Glutamatergic neuron (in vitro differentiated cells): ENCODE measurements around the gene COBLL1. TPM values are rescaled to one million over a fixed set of nuclear protein-coding genes. Genes with fewer than 3 reads are reported as not detected.

Experiments
- DNase-seq: peaks from one replicate; pipeline ENCODE4 v3.0.0; 2022
- H3K27ac Mint-ChIP-seq: one replicate; pipeline ENCODE4 v1.8.0; 2020; ENCODE audit warnings: mild to moderate bottlenecking, mixed read lengths, inconsistent platforms; ENCODE audit not compliant: unreplicated experiment
- H3K27me3 Mint-ChIP-seq: one replicate; pipeline ENCODE4 v1.8.0; 2020; ENCODE audit warnings: mild to moderate bottlenecking, moderate library complexity, mixed read lengths, inconsistent platforms; ENCODE audit not compliant: unreplicated experiment
- H3K36me3 Mint-ChIP-seq: one replicate; pipeline ENCODE4 v1.8.0; 2020; ENCODE audit warnings: mild to moderate bottlenecking, mixed read lengths, inconsistent platforms; ENCODE audit not compliant: unreplicated experiment
- H3K4me1 Mint-ChIP-seq: one replicate; pipeline ENCODE4 v1.8.0; 2020; ENCODE audit warnings: mild to moderate bottlenecking, low read depth, mixed read lengths, inconsistent platforms; ENCODE audit not compliant: unreplicated experiment
- H3K4me3 Mint-ChIP-seq: one replicate; pipeline ENCODE4 v1.8.0; 2020; ENCODE audit warnings: mild to moderate bottlenecking, mixed read lengths, inconsistent platforms; ENCODE audit not compliant: unreplicated experiment
- H3K9me3 Mint-ChIP-seq: one replicate; pipeline ENCODE4 v1.8.0; 2020; ENCODE audit warnings: mild to moderate bottlenecking, moderate library complexity, mixed read lengths, inconsistent platforms; ENCODE audit not compliant: unreplicated experiment
- total RNA-seq: library from RNA; stranded (reverse); fragmentation: NEBNext Ultra II Directional; extraction: Animal tissue kit (Norgen Biotek cat#: 25700); gene quantifications from one replicate; pipeline ENCODE4 v1.2.1, GENCODE V29; 2021; ENCODE audit not compliant: unreplicated experiment
- TF ChIP-seq, protein P1 (sequence below): fragments of 200-600 bp; sonication (generic); IDR thresholded peaks from one replicate; pipeline ENCODE4 v1.5.0; 2021; ENCODE audit not compliant: partially characterized antibody, unreplicated experiment

The COBLL1 gene
- total RNA-seq, 1 donor from 2014 or later = 0.91 TPM

DNA sequence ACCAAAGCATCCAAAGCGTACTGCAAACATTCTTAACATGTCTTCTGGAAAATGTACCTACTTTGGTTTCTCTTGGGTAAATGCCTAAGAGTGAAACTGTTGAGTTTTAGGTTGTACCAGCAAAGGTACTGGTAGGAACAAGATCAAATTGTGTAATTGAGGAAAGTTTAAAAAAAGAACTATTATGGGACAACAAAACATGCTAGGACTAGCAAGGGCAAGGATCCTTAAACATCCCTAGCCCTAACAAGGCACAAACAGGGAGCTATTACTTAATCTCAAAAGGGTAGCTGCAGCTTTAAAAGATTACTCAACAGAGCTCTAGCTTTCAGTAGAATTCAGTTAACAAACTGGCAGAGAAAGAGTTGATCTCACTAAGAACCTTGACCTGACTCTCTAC, 164.4 kb downstream of the COBLL1 start:
- Mint-ChIP-seq H3K27me3 (no peaks in the 10 kb centered on the region), H3K36me3 (no peaks in the 10 kb centered on the region), H3K27ac (no peak overlapping the region), H3K4me3 (no peak overlapping the region), H3K4me1 (peaks cover 6% of the 10 kb centered on the region), H3K9me3 (no peaks in the 10 kb centered on the region)
- no peak for DNase-seq
- TF ChIP-seq, protein P1, sequence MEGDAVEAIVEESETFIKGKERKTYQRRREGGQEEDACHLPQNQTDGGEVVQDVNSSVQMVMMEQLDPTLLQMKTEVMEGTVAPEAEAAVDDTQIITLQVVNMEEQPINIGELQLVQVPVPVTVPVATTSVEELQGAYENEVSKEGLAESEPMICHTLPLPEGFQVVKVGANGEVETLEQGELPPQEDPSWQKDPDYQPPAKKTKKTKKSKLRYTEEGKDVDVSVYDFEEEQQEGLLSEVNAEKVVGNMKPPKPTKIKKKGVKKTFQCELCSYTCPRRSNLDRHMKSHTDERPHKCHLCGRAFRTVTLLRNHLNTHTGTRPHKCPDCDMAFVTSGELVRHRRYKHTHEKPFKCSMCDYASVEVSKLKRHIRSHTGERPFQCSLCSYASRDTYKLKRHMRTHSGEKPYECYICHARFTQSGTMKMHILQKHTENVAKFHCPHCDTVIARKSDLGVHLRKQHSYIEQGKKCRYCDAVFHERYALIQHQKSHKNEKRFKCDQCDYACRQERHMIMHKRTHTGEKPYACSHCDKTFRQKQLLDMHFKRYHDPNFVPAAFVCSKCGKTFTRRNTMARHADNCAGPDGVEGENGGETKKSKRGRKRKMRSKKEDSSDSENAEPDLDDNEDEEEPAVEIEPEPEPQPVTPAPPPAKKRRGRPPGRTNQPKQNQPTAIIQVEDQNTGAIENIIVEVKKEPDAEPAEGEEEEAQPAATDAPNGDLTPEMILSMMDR = no peak

DNA sequence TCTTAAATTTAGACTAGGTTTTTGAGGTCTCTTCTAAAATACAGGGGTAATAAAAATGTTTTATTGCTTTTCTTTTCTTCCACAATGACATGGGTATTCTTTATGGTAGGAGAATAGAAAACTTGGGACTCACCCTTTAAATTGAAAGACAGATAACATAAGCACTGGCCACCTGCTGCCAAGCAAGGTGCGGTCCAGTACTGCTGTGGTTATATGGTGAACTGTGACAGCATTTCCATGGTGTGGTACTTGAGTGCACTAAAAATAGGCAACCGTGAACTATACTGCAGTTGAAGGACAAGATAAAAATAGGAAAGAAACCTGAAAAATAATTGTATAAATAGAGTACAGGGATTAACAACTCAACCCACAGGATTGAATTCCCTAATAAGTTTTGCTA, 165.9 kb downstream of the COBLL1 start:
- Mint-ChIP-seq H3K9me3 (no peaks in the 10 kb centered on the region), H3K27ac (no peak overlapping the region), H3K4me1 (peaks cover 6% of the 10 kb centered on the region), H3K4me3 (no peak overlapping the region), H3K36me3 (no peaks in the 10 kb centered on the region), H3K27me3 (no peaks in the 10 kb centered on the region)
- no peak for DNase-seq
- TF ChIP-seq, protein P1 = no peak

DNA sequence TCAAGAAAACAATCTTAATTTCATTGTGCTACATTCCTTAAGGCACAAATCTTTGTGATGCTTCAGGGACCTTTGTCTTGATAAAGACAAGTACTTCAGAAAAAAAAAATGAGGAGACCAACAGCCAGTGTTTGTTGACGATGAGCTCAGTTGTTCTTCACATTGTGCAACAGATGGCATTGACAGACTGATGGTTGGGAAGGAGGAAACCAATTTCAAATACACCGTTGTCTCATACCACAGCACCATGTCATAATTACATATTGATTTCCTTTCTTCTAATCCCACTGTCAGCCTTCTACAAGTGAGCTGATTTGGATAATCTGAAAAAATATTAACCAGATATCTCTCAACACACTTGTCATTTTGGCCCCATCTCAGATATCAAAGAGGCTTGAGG, 166.6 kb downstream of the COBLL1 start:
- Mint-ChIP-seq H3K36me3 (no peaks in the 10 kb centered on the region), H3K4me1 (peaks cover 6% of the 10 kb centered on the region), H3K4me3 (no peak overlapping the region), H3K9me3 (no peaks in the 10 kb centered on the region), H3K27ac (no peak overlapping the region), H3K27me3 (no peaks in the 10 kb centered on the region)
- TF ChIP-seq, protein P1 = no peak
- no peak for DNase-seq

DNA sequence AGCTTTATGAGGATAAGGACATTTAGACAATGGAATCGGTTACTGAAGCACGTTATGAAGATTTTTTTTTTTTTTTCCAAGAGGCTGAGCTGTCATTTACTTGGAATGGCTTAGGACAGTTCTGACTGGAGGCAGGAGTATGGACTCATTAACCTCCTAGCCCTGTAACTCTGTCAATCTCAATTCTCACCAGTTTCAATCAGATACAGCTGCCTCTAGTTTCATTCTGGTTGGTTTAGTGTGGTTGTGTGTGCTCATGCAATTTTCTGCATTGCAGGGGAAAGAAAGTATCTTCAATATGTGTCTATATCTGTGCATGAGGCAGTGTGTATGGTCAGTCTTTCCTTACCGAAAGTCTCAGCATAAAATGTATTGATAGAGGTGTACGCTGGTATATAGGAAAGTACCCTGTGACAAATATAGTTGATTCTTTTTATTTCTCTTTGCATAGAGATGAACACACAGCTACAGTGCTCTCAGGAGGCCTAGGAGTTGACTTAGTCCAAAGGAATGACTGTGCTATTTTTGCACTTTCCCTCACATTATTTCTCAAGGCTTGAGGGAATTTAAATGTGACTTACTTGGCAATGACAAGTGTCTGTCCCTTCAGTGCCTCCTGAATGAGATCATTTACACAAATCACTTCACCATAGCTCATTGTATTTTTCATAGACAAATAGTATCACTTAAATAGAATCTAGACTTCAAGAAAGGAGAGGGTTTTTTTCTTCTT, 169.8 kb downstream of the COBLL1 start:
- Mint-ChIP-seq H3K4me3 (no peak overlapping the region), H3K36me3 (no peaks in the 10 kb centered on the region), H3K27me3 (no peaks in the 10 kb centered on the region), H3K27ac (no peak overlapping the region), H3K9me3 (no peaks in the 10 kb centered on the region), H3K4me1 (peaks cover 6% of the 10 kb centered on the region)
- no peak for DNase-seq
- TF ChIP-seq, protein P1 = no peak

DNA sequence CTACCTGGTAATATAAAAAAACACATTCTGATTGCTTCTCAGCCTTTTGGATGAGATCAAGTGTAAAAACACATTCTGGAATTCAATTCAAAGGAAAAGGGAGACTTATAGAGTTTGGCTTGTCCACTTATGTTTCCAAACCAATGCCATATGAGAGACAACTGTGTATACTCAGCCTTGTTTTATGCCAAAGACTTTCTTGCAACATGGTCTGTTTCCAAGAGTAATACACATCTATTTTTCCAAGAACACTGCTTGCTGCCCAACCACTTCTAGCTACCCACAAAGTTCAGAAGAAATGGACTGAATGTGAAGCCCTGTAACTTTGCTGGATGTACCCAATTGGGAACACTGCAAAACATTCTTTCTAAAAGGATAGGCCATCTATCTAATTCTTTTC, 172.3 kb downstream of the COBLL1 start:
- H3K27ac Mint-ChIP-seq = no peak overlapping the region
- no peak overlapping the region for H3K4me3 Mint-ChIP-seq
- no peaks in the 10 kb centered on the region for H3K27me3 Mint-ChIP-seq
- TF ChIP-seq, protein P1 = no peak
- no peak for DNase-seq
- H3K36me3 Mint-ChIP-seq = no peaks in the 10 kb centered on the region
- H3K9me3 Mint-ChIP-seq = no peaks in the 10 kb centered on the region
- H3K4me1 Mint-ChIP-seq = no peaks in the 10 kb centered on the region
